ENCODE results near the gene NTN4.
"Not testable (repeated sequence)": the region's sequence is repeated elsewhere in the genome, so short reads cannot be mapped to it uniquely, and the experiment has no call there.

NTN4 gene

DNA sequence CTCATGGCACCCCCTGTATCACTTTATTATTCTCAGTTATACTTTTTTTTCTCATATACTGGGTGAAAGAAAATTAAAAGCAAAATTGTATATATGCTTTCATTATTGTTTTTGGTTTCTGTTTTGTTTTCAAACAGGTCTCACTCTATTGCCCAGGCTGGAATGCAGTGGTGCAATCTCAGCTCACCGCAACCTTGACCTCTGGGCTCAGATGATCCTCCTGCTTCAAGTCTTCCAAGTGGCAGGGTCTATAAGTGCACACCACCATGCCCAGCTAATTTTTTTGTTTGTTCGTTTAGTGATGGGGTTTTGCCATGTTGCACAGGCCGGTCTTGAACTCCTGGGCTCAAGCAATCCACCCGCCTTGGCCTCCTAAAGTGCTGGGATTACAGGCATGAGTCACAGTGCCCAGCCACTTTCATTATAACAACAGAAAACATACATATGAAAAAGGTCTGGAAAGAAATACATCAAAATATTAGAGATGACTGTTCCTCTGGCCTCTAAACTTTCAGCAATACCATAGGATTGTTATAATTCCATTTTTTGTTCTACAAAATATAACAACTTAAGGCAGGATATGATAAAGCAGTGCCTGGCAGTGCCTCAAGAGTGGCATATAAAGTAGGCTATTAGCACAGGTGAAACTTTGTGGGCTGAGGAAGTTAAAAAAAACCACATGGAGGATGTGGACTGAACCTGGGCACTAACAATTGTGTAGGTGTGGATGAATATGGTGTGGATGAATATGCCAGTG lies 5.8 kb upstream of the NTN4 start:
- DNase-seq = no peak

DNA sequence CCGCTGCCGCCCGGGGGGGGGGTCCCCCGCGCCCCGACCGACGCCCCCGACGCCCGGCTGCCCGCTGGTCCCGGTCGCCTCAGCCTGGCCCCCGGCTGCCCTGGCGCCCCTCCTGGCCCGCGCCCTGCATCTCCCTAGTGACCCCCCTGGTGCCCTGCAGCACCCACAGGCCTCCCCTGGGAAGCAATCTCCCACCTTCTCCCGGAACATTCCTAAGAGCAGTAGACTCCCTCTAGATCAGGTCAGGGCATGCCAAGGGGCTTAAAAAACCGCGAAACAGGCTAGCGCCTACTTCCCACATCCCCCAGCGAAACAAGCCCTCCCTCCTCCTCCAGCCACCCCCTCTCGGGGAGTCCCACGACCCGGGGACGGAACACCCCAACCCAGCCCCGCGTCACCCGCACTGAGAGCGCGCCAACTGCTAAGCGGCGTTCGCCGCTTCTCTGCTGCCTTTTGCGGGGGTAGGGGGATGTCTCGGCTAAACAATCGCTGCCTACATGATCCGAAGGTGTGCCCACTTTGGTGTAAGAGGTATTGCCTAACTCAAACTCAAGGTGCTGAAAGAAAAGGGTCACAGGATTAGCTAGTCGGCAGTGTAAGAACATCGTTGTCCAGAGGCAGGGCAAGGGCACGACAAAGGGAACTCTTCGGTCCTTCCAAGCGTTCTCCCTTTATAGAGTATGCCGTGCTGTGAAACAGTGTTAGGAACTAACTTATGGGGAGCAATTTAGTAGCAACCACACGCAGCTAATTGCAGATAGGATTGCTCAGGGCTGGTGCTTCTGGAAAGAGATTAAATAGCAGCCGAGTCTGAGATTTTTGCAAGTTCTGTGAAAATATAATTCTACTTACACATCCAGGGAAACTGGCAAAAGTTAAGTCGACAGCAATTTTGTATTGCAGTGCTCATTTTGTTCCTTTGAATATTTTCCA lies 619 bp upstream of the NTN4 start:
- DNase-seq = peak; percentile 16

DNA sequence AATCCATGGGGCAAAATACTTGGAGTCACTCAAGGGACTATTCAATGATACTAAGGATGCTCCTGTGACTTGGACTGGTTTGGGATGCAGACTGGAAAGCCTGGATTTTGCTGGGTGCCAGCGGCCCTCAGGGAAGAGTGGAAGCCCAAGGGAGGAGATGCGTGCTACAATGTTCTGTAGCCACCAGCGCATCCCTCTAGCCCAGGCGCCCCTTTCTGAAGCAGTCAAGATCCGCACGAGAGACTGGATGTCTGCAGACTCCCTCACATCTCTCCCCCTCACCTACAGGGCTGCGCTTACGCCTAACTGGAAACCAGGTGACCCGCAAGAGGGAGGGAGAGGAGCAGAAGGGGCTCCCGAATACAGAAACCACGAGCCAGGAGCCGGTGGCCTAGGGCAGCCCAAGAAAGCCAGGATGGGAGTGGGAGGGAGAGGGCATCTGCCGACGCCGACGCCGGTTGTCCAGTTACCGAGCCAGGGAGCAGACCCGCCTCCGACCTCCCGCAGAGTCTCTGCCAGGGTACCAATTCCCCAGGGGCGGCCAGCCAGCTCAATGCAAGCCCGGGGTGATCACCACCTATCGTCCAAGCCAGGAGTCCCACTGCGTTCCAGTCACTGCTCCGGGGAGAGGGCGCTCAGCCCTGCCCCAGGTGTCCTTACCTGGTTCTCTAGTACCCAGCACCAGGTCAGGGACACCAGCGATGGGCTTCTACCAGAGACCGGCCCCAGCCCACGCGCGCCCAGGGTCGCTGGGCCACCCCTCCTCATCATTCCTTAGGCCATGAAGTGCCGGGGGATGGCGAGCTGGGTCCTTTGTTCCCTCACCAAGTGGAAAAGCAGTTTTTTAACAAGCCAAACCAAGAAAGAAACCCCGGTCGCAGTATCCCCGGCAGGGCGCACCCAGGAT lies 1.2 kb downstream of the NTN4 start:
- DNase-seq = no peak

DNA sequence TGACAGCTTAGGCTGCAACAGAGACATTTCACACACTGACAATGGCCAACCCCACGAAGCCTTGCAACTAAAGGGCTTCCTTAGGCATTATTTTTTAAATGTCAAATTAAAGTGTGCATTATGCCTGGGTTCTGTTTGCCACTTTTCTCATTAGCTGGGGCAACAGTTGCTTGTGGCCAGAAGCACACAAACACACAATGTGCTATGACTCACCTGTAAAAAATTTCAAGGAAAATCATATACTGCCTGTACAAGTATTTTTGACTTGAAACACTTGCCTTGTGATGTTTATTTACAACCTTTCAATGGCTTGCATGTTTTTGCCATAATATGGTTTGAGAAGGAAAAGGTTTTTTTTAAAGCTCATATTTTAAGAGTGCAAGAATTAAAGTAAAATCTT lies 1.9 kb downstream of the NTN4 start:
- no peak for DNase-seq

DNA sequence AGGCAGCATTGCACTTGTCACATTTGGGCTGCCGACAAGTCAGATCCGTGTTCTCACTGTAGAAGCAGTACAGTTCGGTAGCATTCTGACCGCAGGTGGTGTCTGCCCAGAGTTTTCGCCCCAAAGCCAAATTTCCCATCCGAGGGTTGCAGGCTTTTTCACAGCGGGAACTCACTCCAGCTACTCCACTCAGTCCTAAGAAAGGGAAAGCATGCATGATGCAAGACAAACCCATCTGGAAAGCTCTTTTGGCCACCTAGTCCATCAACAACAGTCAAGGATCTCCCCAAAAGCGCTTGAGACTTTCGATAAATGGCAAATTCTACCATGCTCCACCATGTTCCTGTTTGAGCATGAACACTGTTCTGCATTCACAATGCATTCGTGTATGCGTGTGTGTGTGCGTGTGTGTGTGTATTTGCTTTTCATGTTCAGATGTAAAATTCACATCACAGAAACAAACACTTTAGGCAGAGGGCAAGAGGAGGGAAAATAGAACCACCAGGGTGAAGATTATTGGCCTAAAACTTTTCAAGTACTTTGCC lies 3.2 kb downstream of the NTN4 start:
- DNase-seq = no peak

DNA sequence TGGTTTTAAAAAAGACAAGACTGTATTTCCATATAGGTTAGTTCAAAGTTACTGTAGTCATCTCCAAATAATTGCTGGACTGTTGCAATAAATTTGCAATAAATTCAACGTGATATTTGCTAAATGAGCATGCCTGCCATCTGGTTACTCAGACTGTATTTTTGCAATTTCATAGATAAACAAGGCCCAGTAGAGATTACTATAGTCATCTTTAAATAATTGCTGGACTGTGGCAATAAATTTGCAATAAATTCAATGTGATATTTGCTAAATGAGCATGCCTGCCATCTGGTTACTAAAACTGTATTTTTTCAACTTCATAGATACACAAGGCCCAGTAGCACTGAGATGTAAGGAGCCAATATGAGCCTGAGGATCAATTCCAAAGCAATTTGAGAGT lies 5.6 kb downstream of the NTN4 start:
- DNase-seq = no peak

- no peak for DNase-seq
Observed at GRCh38 chr12:95784286-95784685, 6.3 kb downstream of the NTN4 start.

DNA sequence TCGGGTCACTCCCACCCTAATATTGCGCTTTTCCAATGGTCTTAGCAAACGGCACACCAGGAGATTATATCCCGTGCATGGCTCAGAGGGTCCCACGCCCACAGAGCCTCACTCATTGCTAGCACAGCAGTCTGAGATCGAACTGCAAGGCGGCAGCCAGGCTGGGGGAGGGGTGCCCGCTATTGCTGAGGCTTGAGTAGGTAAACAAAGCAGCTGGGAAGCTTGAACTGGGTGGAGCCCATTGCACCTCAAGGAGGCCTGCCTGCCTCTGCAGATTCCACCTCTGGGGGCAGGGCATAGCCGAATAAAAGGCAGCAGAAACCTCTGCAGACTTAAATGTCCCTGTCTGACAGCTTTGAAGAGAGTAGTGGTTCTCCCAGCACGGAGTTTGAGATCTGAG lies 15.1 kb downstream of the NTN4 start:
- DNase-seq = not testable (repeated sequence)

DNA sequence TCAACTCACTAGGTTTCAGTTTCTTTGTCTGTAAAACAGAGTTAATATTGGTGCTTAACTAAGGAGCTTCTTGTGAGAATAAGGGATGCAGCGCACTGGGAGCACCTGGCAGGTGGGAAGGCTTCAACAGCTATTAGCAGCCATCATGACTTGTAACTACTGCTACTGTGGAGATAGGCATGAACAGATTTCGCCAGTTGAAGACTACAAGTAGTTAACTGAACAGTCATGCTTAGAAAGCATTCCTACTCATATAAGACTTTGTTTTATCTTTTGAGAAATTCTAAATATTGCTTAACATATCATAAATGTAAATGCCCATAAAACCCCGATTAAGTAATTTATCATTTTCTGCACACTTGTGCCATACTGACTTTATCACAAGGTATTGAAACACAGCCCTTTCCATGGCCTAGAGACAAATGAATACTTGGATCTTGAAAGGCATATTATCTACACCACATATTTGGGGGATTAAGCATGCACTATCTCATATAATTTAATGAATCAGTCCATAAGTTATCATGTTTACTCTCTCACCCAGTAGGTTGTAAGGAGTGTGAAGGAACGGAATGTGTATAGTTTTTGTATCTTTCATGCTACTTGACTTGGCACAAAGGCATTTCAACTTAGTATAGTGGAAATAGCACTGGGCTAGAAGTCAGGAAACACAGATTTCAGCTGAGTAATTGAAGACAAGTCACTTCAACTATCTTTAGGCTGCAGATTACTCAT lies 16.1 kb downstream of the NTN4 start:
- no peak for DNase-seq

DNA sequence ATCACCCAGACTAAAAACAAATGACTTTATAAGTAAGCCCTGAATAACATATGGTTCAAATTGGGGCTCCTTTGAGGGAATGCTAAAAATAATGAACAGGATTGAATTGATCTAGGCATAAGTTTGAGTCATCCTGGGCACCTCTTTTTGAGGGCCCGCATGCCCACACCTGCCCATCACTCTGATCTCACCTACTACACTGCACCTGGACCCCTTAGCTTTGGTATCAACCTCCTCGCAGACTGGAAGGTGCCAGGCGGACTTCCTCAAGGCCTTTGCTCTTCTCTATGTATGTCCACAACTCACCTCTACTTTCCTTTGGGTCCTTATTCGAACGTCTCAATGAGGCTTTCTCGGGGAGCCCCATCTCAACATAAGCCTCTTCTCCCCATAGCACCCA lies 17.2 kb downstream of the NTN4 start:
- DNase-seq = no peak

DNA sequence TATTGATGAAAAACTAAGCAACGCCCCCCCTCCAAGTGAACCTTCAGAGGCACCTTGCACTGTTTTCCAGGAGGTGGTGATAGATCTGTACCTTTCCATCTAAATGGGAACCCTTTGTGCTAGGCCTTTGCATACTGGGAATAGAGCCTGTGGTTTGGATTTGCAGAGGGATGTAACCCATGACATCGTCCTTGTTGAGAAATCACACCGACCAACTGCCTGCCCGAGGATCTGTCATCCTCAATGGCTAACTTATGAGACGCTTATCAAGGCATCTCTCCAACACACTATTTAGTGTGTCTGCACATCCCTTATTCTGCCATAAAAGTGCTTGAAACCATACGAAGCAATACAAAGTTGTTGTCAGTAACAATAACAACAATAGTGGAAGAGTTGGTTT lies 22.9 kb downstream of the NTN4 start:
- no peak for DNase-seq

GRCh38 chr12:95766356-95767019 lies 24.1 kb downstream of the NTN4 start:
- DNase-seq = no peak

DNA sequence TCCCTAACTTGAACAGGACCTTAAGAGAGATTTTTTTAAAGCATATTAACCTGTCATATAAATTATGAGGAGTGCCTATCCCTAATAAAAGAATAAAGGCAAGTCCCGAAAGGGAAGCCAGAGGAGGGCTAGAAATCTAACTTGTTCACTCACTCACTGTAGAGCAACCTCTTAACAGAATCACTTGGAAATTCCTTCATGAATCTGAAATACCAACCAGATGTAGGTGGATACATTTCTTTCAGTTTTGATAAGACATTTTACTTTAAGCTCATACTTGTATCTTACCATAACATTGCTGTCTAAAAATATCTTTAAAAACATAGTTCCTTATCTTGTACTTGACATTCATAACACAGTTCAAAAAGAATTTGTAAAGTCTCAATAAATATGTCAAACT lies 25.7 kb downstream of the NTN4 start:
- DNase-seq = no peak

- DNase-seq = no peak
Observed at GRCh38 chr12:95763809-95764253, 26.7 kb downstream of the NTN4 start.

DNA sequence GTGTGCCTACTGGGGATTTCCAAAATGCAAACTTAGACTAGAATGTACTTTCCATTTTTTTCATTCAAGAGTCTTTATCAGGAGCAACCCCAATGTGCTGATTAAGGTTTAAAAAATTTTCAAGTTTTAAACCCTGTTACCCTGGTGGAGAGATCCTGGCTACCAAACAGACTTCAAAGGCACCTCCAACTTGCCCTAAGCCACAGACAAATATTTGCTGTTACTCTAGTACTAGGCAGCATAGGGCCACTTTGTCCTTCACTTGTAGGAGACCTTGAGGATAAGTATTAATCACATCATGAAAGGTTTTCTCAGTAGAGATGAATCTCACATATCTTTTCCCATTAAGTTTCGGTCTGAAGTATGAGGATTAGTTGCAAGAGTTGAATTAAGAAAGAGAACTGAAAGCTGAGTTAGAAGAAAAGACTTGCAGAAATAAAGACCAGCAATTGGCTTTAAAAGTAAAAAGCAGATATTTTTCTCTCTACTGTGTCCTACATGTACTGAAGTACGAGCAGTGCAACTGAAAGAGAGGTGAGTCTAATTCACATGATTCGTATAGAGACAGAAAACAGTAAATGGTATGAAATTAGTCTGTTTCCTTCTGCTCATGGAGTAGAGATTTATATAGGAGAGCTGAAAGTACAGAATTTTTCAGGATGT lies 28.3 kb downstream of the NTN4 start:
- DNase-seq = no peak

- no peak for DNase-seq
Observed at GRCh38 chr12:95760371-95760770, 30.2 kb downstream of the NTN4 start.

DNA sequence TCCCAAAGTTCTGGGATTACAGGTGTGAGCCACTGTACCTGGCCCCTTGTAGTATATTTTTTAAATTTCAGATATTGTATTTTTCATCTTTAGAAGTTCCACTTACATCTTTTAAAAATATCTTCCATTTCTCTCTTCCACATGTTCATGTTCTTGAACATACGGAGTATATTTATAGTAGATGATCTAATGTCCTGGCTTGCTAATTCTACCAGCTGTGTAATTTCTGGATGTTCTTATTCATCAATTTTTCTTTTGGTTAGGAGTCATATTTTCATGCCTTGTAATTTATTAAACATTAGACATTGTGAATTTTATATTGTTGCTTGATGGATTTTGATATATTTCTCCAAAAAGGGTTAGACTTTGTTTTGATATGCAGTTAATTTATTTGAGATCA lies 30.8 kb downstream of the NTN4 start:
- DNase-seq = no peak

GRCh38 chr12:95759039-95759438 lies 31.5 kb downstream of the NTN4 start:
- DNase-seq = no peak

DNA sequence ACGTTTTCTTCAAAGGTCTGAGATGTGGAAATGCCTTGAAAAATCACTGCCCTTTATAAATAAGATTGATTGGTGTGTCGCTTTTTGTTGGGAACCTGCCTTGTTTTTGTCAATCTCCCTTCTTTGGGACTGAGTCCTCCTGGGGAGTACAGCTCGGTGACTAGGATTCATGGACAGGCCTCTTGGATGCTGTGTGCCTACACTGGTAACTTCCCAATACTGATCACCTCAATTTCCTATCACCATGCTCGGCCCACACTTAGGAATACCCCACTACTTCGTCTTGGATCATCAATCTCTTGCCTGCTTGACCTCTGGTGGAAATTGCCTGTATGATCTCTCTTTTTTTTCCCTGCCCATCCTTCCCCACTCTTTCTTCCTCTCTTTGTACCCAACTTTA lies 34.2 kb downstream of the NTN4 start:
- no peak for DNase-seq

DNA sequence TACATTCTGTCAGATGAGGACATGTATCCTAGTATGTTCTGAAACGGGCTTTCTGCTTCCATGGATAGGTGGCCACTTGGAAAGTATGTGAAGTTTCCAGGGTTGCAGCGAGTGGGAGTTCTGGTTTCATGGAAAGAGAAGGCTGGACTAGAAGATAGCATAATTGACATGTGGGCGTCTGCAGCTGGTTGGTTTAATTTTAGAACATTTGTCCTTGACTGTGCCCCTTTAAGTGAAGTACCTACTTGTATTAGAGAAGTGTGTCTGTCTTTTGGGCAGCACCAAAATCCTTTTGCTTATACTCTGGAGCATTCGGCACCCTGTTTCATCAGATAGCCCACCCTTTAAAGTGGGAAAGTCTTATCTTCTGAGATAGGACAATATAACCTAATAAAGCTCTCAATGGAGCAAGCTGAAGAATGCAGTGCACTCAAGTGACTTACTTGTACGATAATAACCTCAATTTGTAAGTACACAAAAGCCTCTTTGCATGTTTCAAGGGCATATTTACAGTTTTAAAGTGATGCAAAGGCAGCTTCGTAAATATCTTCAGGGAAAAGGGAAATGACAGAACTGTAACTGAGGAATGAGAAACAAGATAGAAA lies 35.2 kb downstream of the NTN4 start:
- no peak for DNase-seq
